Neural progenitor cell (in vitro differentiated cells): ENCODE measurements around the gene TSPAN18.

Experiments
- CTCF ChIP-seq: fragments of 200-600 bp; sonication (generic); IDR thresholded peaks from 2 replicates; pipeline ENCODE4 v1.5.1; 2017; ENCODE audit warnings: antibody characterized with exemption, mild to moderate bottlenecking
- EZH2 ChIP-seq: fragments of 200-600 bp; sonication (generic); IDR thresholded peaks from 2 replicates; pipeline ENCODE4 v1.6.1; 2017; ENCODE audit warnings: antibody characterized with exemption, mild to moderate bottlenecking, moderate library complexity

GRCh38 chr11:44858796-44859527 lies 132.2 kb downstream of the TSPAN18 start:
- TF ChIP-seq EZH2, result no peak
- TF ChIP-seq CTCF, result no peak
